Stimulated activated CD4-positive, alpha-beta T cell treated with anti-CD3 and anti-CD28 coated beads, Interleukin-2, amount 100 ng/mL, for 4 hours (primary cell): ENCODE data around the gene UBE2B.

Experiments
- DNase-seq: peaks from one replicate; pipeline ENCODE4 v3.0.0-alpha.2; 2020; ENCODE audit warnings: low read depth

The UBE2B gene

DNA sequence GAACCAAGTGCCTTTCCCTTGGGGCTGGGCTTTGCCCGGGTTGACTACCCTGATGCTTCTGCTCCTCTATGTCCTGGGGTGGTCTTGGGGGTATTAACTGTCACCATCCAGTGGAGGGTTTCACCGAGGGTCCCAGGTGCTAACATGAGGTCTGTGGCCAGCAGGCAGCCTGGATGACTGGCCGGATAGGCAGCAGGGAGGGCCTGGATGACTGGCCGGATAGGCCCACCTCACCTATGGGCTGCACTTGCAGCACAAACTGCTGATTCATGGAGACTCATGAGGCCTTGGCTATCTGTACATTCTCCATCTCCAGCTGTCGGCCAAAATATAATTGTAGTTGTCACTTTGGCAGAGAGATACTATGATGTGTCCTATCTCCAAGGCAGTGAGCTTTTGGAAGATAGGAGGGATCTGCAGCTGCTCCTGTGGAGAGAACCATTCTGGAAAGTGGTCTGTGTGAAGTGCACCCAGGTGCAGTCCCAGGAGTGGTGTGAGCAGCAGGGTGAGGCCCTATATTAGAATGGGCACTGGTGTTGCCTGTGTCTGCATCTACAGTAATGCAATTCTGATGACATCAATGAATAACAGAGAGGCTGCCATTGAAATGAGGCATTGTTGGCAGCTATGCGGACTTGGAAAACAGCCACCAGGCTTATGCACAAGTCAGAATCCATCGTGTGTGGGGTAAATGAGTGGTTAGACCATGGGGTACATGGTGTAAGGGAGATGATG lies 66.6 kb downstream of the UBE2B start:
- no peak for DNase-seq

DNA sequence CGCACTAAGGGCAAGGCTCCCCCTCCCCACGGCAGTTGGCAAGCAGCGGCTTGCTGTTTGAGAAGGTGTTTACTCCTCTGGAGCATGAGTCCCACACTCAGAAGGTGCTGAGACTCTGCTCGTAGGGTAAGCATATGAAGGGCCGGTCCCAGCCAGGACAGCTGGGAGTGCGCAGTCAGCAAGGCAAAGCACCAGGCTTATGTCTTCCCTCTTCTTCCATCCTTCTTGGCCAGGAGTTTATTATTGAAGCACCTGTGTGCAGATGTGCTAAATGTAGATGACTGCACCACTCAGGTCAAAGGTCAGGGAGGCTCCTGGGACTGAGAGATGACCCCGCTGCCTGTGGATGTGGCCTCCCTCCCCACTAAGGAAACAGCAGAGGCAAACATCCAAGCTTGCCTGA lies 67.4 kb downstream of the UBE2B start:
- DNase-seq, result no peak

GRCh38 chr5:134439210-134439654 lies 67.9 kb downstream of the UBE2B start:
- DNase-seq, result no peak

GRCh38 chr5:134440201-134440755 lies 68.9 kb downstream of the UBE2B start:
- no peak for DNase-seq
